Pulmonary artery endothelial cell (primary cell): ENCODE measurements around the gene UNC93B1. TPM values are rescaled to one million over a fixed set of nuclear protein-coding genes. Genes with fewer than 3 reads are reported as not detected.
"Not testable (repeated sequence)": the region's sequence is repeated elsewhere in the genome, so short reads cannot be mapped to it uniquely, and the experiment has no call there.

Experiments
- DNase-seq: peaks from one replicate; pipeline ENCODE4 v3.0.0-alpha.2; 2011; ENCODE audit warnings: low read depth, low spot score
- total RNA-seq: library from RNA; depleted of rRNA; stranded (reverse); fragments of >200 nt; gene quantifications from 2 replicates; pipeline ENCODE4 v1.2.3, GENCODE V29; 2014

Gene UNC93B1
- total RNA-seq, 1 donor from 2014 or later, result 16.0 TPM

- DNase-seq, result not testable (repeated sequence)
Observed at GRCh38 chr11:67943406-67943805, 60.5 kb downstream of the UNC93B1 start.

Other genes starting within 250 kb of the UNC93B1 start
- 0.74 and 1.3 TPM in 2 replicates for gene ALDH3B1, start 6.2 kb upstream of the UNC93B1 start, total RNA-seq
- gene NDUFS8, start 26.6 kb upstream of the UNC93B1 start, total RNA-seq, result 105 and 116 TPM in 2 replicates
- gene TCIRG1, start 34.9 kb upstream of the UNC93B1 start, total RNA-seq, result 50.6 and 71.3 TPM in 2 replicates
- gene CHKA, start 117.3 kb upstream of the UNC93B1 start, total RNA-seq, result 9.8 and 10.8 TPM in 2 replicates
- gene KMT5B, start 209.2 kb upstream of the UNC93B1 start, total RNA-seq, result 17.6 and 23.6 TPM in 2 replicates